ENCODE results near the gene NUSAP1. TPM values are rescaled to one million over a fixed set of nuclear protein-coding genes. Genes with fewer than 3 reads are reported as not detected.

Gene NUSAP1
- total RNA-seq, 1 donor from 2014 or later: 113 TPM

DNA sequence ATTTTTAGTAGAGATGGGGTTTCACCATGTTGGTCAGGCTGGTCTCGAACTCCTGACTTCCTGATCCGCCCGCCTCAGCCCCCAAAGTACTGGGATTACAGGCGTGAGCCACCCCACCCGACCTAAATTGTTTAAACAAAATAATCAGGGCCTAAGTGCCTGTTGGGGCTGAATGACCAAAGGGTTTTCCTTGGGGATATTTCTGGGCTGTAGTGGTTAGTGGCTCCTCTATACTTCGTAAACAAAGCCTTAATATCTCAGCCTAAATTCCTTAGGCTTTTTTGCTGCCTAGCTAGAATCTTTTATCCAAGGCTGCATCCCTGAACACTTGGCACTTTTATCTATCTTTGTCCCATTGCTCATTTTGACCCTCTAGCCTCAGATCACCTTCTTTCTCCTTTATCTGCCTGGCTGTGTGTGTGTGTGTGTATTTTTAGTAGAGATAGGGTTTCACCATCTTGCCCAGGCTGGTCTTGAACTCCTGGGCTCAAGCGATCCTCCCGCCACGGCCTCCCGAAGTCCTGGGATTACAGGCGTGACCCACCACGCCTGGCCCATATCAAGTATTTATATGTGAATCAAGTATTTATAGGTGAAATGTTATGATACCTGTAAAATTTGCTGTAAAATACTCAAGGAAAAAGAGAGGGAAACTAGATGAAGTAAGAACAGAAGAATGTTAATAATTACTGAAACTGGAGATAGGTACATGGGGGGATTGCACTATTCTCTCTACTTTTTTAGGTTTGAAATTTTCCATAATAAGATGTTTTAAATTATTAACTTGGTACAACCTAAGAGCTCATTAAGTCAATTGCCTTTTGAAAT lies 1.8 kb downstream of the NUSAP1 start:
- no peak for DNase-seq (ENCODE audit: low read depth)
- TF ChIP-seq, protein P1, sequence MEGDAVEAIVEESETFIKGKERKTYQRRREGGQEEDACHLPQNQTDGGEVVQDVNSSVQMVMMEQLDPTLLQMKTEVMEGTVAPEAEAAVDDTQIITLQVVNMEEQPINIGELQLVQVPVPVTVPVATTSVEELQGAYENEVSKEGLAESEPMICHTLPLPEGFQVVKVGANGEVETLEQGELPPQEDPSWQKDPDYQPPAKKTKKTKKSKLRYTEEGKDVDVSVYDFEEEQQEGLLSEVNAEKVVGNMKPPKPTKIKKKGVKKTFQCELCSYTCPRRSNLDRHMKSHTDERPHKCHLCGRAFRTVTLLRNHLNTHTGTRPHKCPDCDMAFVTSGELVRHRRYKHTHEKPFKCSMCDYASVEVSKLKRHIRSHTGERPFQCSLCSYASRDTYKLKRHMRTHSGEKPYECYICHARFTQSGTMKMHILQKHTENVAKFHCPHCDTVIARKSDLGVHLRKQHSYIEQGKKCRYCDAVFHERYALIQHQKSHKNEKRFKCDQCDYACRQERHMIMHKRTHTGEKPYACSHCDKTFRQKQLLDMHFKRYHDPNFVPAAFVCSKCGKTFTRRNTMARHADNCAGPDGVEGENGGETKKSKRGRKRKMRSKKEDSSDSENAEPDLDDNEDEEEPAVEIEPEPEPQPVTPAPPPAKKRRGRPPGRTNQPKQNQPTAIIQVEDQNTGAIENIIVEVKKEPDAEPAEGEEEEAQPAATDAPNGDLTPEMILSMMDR (conservative IDR thresholded peaks at IDR 0.05; ENCODE audit: low read depth, low read length): no peak
- H3K4me3 ChIP-seq (ENCODE audit: low read depth, low read length): peak overlapping the region; percentile 65

DNA sequence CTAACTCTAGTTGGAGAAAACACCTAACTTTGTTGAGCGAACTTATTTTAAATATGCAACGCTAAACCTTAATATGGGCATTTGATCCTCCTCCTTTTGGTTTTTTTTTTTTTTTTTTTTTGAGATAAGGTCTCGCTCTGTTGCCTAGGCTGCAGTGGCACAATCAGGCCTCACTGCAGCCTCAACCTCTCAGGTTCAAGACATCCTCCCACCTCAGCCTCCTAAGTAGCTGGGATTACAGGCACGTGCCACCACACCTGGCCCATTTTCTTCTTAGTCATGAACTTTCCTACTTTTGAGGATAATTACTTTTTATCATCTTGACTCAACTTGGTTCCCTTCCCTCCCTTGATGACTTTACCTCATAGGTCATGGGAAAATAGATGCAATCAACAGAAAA lies 3.9 kb downstream of the NUSAP1 start:
- TF ChIP-seq, protein P1 (conservative IDR thresholded peaks at IDR 0.05; ENCODE audit: low read depth, low read length): no peak
- H3K4me3 ChIP-seq (ENCODE audit: low read depth, low read length): no peak overlapping the region
- no peak for DNase-seq (ENCODE audit: low read depth)

DNA sequence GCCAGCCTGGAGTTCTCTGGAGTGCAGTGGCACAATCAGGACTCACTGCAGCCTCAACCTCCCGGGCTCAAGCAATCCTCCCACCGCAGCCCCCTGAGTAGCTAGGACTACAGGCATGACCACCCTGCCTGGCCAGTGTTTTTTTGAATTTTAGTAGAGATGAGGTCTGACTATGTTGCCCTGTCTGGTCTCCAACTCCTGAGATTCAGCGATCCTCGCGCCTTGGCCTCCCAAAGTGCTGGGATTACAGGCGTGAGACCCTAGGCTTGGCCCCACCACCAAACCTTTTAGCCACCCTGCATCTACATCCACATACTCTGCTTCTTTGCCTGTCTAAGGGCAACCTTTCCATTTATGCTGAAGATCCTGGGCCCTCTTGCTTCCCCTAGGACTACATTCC lies 4.4 kb downstream of the NUSAP1 start:
- TF ChIP-seq, protein P1 (conservative IDR thresholded peaks at IDR 0.05; ENCODE audit: low read depth, low read length): no peak
- no peak overlapping the region for H3K4me3 ChIP-seq (ENCODE audit: low read depth, low read length)
- DNase-seq (ENCODE audit: low read depth): no peak

DNA sequence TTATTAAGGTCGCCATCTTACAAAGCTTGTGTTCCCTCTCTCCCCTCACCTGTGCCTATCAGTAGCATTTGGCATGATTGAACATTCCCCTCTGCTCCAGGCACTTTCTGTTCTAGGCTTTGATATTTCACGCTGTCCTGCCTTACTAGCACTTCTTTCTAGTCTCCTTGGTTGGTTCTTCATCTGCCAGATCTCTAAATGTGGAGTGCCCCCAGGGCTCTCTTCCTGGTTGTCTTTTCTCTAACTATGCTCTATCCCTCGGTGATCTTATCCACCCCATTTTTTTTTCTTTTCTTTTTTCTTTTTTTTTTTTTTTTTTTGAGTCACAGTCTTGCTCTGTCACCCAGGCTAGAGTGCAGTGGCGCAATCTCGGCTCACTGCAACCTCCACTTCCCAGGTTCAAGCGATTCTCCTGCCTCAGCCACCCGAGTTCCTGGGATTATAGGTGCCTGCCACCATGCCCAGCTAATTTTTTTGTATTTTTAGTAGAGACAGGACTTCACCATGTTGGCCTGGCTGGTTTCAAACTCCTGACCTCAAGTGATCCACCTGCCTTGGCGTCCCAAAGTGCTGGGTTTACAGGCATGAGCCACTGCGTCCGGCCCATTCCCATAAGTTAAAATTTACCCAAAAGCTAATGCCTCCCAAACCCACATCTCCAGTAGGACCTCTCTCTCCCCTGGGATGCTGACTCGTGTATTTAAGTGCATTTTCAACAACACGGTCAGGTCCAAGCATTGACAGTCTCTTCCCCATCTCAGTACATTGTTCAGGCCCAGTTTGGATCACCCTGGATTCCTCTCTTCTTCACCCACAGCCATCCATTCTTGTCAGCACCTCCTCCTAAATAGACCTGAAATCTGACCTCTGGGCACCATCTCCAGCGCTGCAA lies 5.2 kb downstream of the NUSAP1 start:
- TF ChIP-seq, protein P1 (conservative IDR thresholded peaks at IDR 0.05; ENCODE audit: low read depth, low read length): no peak
- no peak overlapping the region for H3K4me3 ChIP-seq (ENCODE audit: low read depth, low read length)
- no peak for DNase-seq (ENCODE audit: low read depth)

GRCh38 chr15:41340189-41340695 lies 7.6 kb downstream of the NUSAP1 start:
- no peak overlapping the region for H3K4me3 ChIP-seq (ENCODE audit: low read depth, low read length)
- TF ChIP-seq, protein P1 (conservative IDR thresholded peaks at IDR 0.05; ENCODE audit: low read depth, low read length): no peak
- no peak for DNase-seq (ENCODE audit: low read depth)

- TF ChIP-seq, protein P1 (conservative IDR thresholded peaks at IDR 0.05; ENCODE audit: low read depth, low read length): no peak
- no peak for DNase-seq (ENCODE audit: low read depth)
- no peak overlapping the region for H3K4me3 ChIP-seq (ENCODE audit: low read depth, low read length)
Observed at GRCh38 chr15:41341519-41341918, 8.8 kb downstream of the NUSAP1 start.

Measured in epithelial cell of proximal tubule (primary cell).